Testis (tissue), 2 donors: ENCODE results near the gene GREB1L.

Source experiments
- POLR2A ChIP-seq: fragments of 450-650 bp; IDR thresholded peaks from one replicate; pipeline ENCODE4 v1.6.1; 2017; ENCODE audit warnings: antibody characterized with exemption, mild to moderate bottlenecking, moderate library complexity
- TF ChIP-seq, protein P1 (sequence below), 3 experiments: fragments of 450-650 bp in 2 of 3; fragments of 200-600 bp in 1 of 3; sonication (generic) in 1 of 3; IDR thresholded peaks; one replicate each; pipeline ENCODE4 v1.5.1; 2016 to 2019; ENCODE audit warnings: antibody characterized with exemption in 3 of 3, mild to moderate bottlenecking in 2 of 3, moderate library complexity in 1 of 3

DNA sequence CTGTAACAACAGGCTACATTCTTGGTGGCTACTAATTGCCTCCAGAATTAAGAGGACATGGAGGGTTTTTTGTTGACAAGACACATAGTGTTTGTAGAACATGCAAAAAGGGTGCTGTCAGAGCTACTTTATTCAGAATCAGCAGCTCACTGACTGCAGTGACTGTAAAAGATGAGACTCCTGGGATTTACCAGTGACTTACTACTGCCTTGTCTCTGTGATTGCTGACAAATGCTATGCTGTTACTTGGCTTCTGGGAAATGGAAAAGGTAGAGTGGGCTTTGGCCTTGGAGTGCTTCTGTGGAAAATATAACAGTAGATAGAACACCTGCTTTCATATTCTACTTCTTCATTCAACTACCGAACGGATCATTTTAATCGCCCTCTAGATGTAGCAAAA, 47.8 kb downstream of the GREB1L start:
- TF ChIP-seq, protein P1, sequence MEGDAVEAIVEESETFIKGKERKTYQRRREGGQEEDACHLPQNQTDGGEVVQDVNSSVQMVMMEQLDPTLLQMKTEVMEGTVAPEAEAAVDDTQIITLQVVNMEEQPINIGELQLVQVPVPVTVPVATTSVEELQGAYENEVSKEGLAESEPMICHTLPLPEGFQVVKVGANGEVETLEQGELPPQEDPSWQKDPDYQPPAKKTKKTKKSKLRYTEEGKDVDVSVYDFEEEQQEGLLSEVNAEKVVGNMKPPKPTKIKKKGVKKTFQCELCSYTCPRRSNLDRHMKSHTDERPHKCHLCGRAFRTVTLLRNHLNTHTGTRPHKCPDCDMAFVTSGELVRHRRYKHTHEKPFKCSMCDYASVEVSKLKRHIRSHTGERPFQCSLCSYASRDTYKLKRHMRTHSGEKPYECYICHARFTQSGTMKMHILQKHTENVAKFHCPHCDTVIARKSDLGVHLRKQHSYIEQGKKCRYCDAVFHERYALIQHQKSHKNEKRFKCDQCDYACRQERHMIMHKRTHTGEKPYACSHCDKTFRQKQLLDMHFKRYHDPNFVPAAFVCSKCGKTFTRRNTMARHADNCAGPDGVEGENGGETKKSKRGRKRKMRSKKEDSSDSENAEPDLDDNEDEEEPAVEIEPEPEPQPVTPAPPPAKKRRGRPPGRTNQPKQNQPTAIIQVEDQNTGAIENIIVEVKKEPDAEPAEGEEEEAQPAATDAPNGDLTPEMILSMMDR (IDR thresholded peaks at IDR 0.05): no peak
- TF ChIP-seq POLR2A: no peak
